IMR-90 (cell line): Measurements from ENCODE around the gene MSN. TPM values are rescaled to one million over a fixed set of nuclear protein-coding genes. Genes with fewer than 3 reads are reported as not detected.

Experiments
- ATAC-seq: fragments of 200-7000 bp; cut with Tn5 transposase; 2 replicates; pipeline ENCODE4 v1.9.1; 2020; ENCODE audit warnings: low read depth, mild to moderate bottlenecking, moderate library complexity
- BruUV-seq: library from RNA; stranded (reverse); fragments of 400-500 nt; replicated peaks from 2 replicates; lab custom pipeline; 2021; lab: Mats Ljungman, UMichigan
- CTCF ChIA-PET: fragments of 300-600 bp; formaldehyde crosslinking; extraction: SDS; loops from one replicate; lab custom pipeline; 2021; ENCODE audit warnings: antibody characterized with exemption; lab: Yijun Ruan, JAX
- POLR2A ChIA-PET: fragments of 300-600 bp; sonication (Branson Sonifier 250); formaldehyde crosslinking; loops from one replicate; lab custom pipeline; 2022; ENCODE audit warnings: antibody characterized with exemption; ENCODE audit not compliant: unreplicated experiment; lab: Charles Lee
- DNase-seq: peaks from one replicate; pipeline ENCODE4 v3.0.0; 2013
- H2AFZ ChIP-seq: replicated peaks from 2 replicates; pipeline ENCODE3; 2013; ENCODE audit warnings: low read length, mild to moderate bottlenecking; ENCODE audit not compliant: poor library complexity
- H2AK5ac ChIP-seq: 2 replicates; pipeline ENCODE4 v1.6.1; 2013; ENCODE audit warnings: low read depth, low read length, inconsistent platforms
- H2AK9ac ChIP-seq: replicated peaks from 2 replicates; pipeline ENCODE3; 2013; ENCODE audit warnings: mild to moderate bottlenecking, low read depth, low read length, moderate library complexity; ENCODE audit not compliant: poor library complexity
- H2BK120ac ChIP-seq: 2 replicates; pipeline ENCODE4 v1.6.1; 2013; ENCODE audit warnings: low read depth, low read length, inconsistent platforms
- H2BK15ac ChIP-seq: 3 replicates; pipeline ENCODE4 v1.6.1; 2013; ENCODE audit warnings: low read depth, low read length, inconsistent platforms
- H2BK20ac ChIP-seq: 2 replicates; pipeline ENCODE4 v1.6.1; 2013; ENCODE audit warnings: low read depth, mild to moderate bottlenecking, inconsistent platforms, low read length, moderate library complexity
- H2BK5ac ChIP-seq: 2 replicates; pipeline ENCODE4 v1.6.1; 2013; ENCODE audit warnings: mild to moderate bottlenecking, low read depth, low read length, inconsistent platforms; ENCODE audit not compliant: poor library complexity, severe bottlenecking
- H3K14ac ChIP-seq: replicated peaks from 2 replicates; pipeline ENCODE4 v1.6.1; 2013; ENCODE audit warnings: low read depth, low read length, inconsistent platforms
- H3K18ac ChIP-seq: 2 replicates; pipeline ENCODE4 v1.6.1; 2013; ENCODE audit warnings: low read depth, low read length, control low read depth
- H3K23ac ChIP-seq: 2 replicates; pipeline ENCODE4 v1.6.1; 2013; ENCODE audit warnings: low read depth, low read length, inconsistent platforms
- H3K27ac ChIP-seq: 2 replicates; pipeline ENCODE4 v1.5.1; 2013; ENCODE audit warnings: mild to moderate bottlenecking, control low read depth, low read length; ENCODE audit not compliant: insufficient read depth
- H3K27me3 ChIP-seq: 2 replicates; pipeline ENCODE4 v1.6.1; 2013; ENCODE audit warnings: low read length; ENCODE audit not compliant: control insufficient read depth, insufficient read depth
- H3K36me3 ChIP-seq: 2 replicates; pipeline ENCODE4 v1.6.1; 2013; ENCODE audit warnings: low read length, mixed read lengths; ENCODE audit not compliant: control insufficient read depth, insufficient read depth
- H3K4ac ChIP-seq: 2 replicates; pipeline ENCODE4 v1.6.1; 2013; ENCODE audit warnings: low read depth, low read length, inconsistent platforms
- H3K4me1 ChIP-seq: 2 replicates; pipeline ENCODE4 v1.6.1; 2013; ENCODE audit warnings: low read length, mixed read lengths; ENCODE audit not compliant: control insufficient read depth, insufficient read depth
- H3K4me2 ChIP-seq: 2 replicates; pipeline ENCODE4 v1.6.1; 2013; ENCODE audit warnings: low read depth, mild to moderate bottlenecking, control low read depth, low read length, moderate library complexity
- H3K4me3 ChIP-seq: 2 replicates; pipeline ENCODE4 v1.5.1; 2013; ENCODE audit warnings: low read depth, mild to moderate bottlenecking, control low read depth, low read length, moderate library complexity; ENCODE audit not compliant: insufficient read depth
- H3K56ac ChIP-seq: 2 replicates; pipeline ENCODE4 v1.6.1; 2013; ENCODE audit warnings: low read length, inconsistent platforms; ENCODE audit not compliant: insufficient read depth; ENCODE audit errors: extremely low read depth
- H3K79me1 ChIP-seq, 2 experiments: 2 replicates each; pipeline ENCODE4 v1.6.1; 2013; ENCODE audit warnings: low read length in 2 of 2, inconsistent platforms in 1 of 2, low read depth in 1 of 2
- H3K9ac ChIP-seq: 2 replicates; pipeline ENCODE4 v1.6.1; 2013; ENCODE audit warnings: low read depth, low read length, control low read depth
- H3K9me1 ChIP-seq: 2 replicates; pipeline ENCODE4 v1.6.1; 2013; ENCODE audit warnings: low read length, inconsistent platforms; ENCODE audit not compliant: insufficient read depth
- H3K9me3 ChIP-seq: 2 replicates; pipeline ENCODE4 v1.6.1; 2013; ENCODE audit warnings: low read length; ENCODE audit not compliant: control insufficient read depth, insufficient read depth
- H4K20me1 ChIP-seq: 2 replicates; pipeline ENCODE4 v1.6.1; 2013; ENCODE audit warnings: low read length, inconsistent platforms; ENCODE audit not compliant: insufficient read depth
- H4K5ac ChIP-seq: 2 replicates; pipeline ENCODE4 v1.6.1; 2013; ENCODE audit warnings: mild to moderate bottlenecking, low read depth, low read length, control low read depth
- H4K8ac ChIP-seq, 2 experiments: 2 replicates each; pipeline ENCODE4 v1.6.1; 2013; ENCODE audit warnings: low read depth in 2 of 2, low read length in 2 of 2, control low read depth in 1 of 2, inconsistent platforms in 1 of 2
- H4K91ac ChIP-seq: 2 replicates; pipeline ENCODE4 v1.6.1; 2013; ENCODE audit warnings: low read depth, low read length, inconsistent platforms; ENCODE audit not compliant: insufficient read depth
- CEBPB ChIP-seq: IDR thresholded peaks from 2 replicates; pipeline ENCODE4 v1.6.1; 2012; ENCODE audit warnings: low read depth, low read length, improper control_type of control experiment
- CHD1 ChIP-seq: IDR thresholded peaks from 2 replicates; pipeline ENCODE4 v1.6.1; 2012; ENCODE audit warnings: low read depth, low read length, improper control_type of control experiment
- ELK1 ChIP-seq: fragments of 150-350 bp; IDR thresholded peaks from 2 replicates; pipeline ENCODE4 v1.6.1; 2016; ENCODE audit warnings: low read depth, mild to moderate bottlenecking, low read length, moderate library complexity, borderline replicate concordance
- FOS ChIP-seq: fragments of 150-350 bp; IDR thresholded peaks from 2 replicates; pipeline ENCODE4 v1.6.1; 2016; ENCODE audit warnings: low read depth, low read length
- MAFK ChIP-seq: IDR thresholded peaks from 2 replicates; pipeline ENCODE4 v1.6.1; 2012; ENCODE audit warnings: low read depth, low read length, improper control_type of control experiment
- MAZ ChIP-seq: IDR thresholded peaks from 2 replicates; pipeline ENCODE4 v1.6.1; 2012; ENCODE audit warnings: low read depth, mild to moderate bottlenecking, low read length, improper control_type of control experiment, moderate library complexity, borderline replicate concordance
- MXI1 ChIP-seq: IDR thresholded peaks from 2 replicates; pipeline ENCODE4 v1.6.1; 2012; ENCODE audit warnings: low read depth, mild to moderate bottlenecking, low read length, moderate library complexity, borderline replicate concordance
- NFE2L2 ChIP-seq: fragments of 150-350 bp; IDR thresholded peaks from 2 replicates; pipeline ENCODE4 v1.6.1; 2016; ENCODE audit warnings: low read depth, mild to moderate bottlenecking, low read length
- POLR2A ChIP-seq: IDR thresholded peaks from 2 replicates; pipeline ENCODE4 v1.6.1; 2012; ENCODE audit warnings: mild to moderate bottlenecking, low read depth, low read length
- RAD21 ChIP-seq: IDR thresholded peaks from 2 replicates; pipeline ENCODE4 v1.6.1; 2012; ENCODE audit warnings: low read length, improper control_type of control experiment
- RCOR1 ChIP-seq: IDR thresholded peaks from 2 replicates; pipeline ENCODE4 v1.6.1; 2012; ENCODE audit warnings: mild to moderate bottlenecking, low read length, improper control_type of control experiment; ENCODE audit not compliant: insufficient replicate concordance
- RFX5 ChIP-seq: IDR thresholded peaks from 2 replicates; pipeline ENCODE4 v1.8.0; 2012; ENCODE audit warnings: low read depth, mild to moderate bottlenecking, low read length, moderate library complexity
- SMC3 ChIP-seq: fragments of 150-350 bp; IDR thresholded peaks from 2 replicates; pipeline ENCODE4 v1.6.1; 2016; ENCODE audit warnings: low read depth, mild to moderate bottlenecking, antibody characterized with exemption, low read length, moderate library complexity
- WGBS, 2 experiments: methylation state at CpG; one replicate each; pipeline versions ENCODE4 v1.1.5 to v1.1.7; 2013; ENCODE audit warnings: missing lambda C conversion rate in 2 of 2; ENCODE audit not compliant: insufficient read length in 1 of 2; ENCODE audit errors: extremely low coverage in 2 of 2; 5-methylcytosine and 5-hydroxymethylcytosine counted together
- dilution Hi-C: fragments of 300-500 bp; cut with HindIII; formaldehyde crosslinking; loops from one replicate; pipeline ENCODE4 v1.14.3; 2018; ENCODE audit warnings: low sequenced_read_pairs; ENCODE audit not compliant: unreplicated experiment
- in situ Hi-C: fragments of 300-500 bp; cut with MboI; formaldehyde crosslinking; loops from 3 replicates; pipeline ENCODE4 v1.14.3; 2019; ENCODE audit warnings: low sequenced_read_pairs, inconsistent platforms, mixed read lengths
- intact Hi-C: fragments of 100-400 bp; cut with micrococcal nuclease; formaldehyde crosslinking; loops from 2 replicates; pipeline ENCODE4 v1.10.0; 2022
- polyA plus RNA-seq, 3 experiments: library from polyadenylated mRNA; depleted of rRNA; stranded (reverse); fragments of >200 nt; gene quantifications; 2 replicates each; pipeline ENCODE4 v1.2.3, GENCODE V29; 2012; ENCODE audit warnings: low replicate concordance in 1 of 3
- total RNA-seq: library from RNA; depleted of rRNA; stranded (reverse); fragments of >200 nt; gene quantifications from 2 replicates; pipeline ENCODE4 v1.2.3, GENCODE V29; 2012
- TF ChIP-seq, protein P1 (sequence below): fragments of 150-350 bp; IDR thresholded peaks from 2 replicates; pipeline ENCODE4 v1.6.1; 2017; ENCODE audit warnings: mild to moderate bottlenecking, antibody characterized with exemption, low read length, low read depth
- TF ChIP-seq, protein P2 (sequence below): conservative IDR thresholded peaks from 2 replicates; pipeline ENCODE4 v1.5.1; 2012; ENCODE audit warnings: mild to moderate bottlenecking, low read depth, low read length, improper control_type of control experiment

MSN gene
- total and polyA plus RNA-seq, 2 of the 4 experiments (the other 2 are of a cell fraction): 422 to 619 TPM

- Histone ChIP-seq H2BK20ac (peak overlapping the region; percentile 62; the same call in 1 of the 2 replicates), H2BK15ac (peak overlapping the region; percentile 31; the same call in 1 of the 3 replicates), H3K56ac (peak overlapping the region; percentile 19; the same call in 1 of the 2 replicates), H3K9me3 (no peaks in the 10 kb centered on the region), H2AK9ac (peak overlapping the region; percentile 31), H4K5ac (peak overlapping the region; percentile 22; the same call in 1 of the 2 replicates), H3K9ac (no peak overlapping the region; the same call in 1 of the 2 replicates), H3K23ac (peak overlapping the region; percentile 63; the same call in 1 of the 2 replicates), H3K4me1 (peaks cover 21% of the 10 kb centered on the region), H4K91ac (peak overlapping the region; percentile 40), H4K20me1 (peaks cover 81% of the 10 kb centered on the region), H3K4me2 (peak overlapping the region; percentile 23; the same call in 1 of the 2 replicates), H3K36me3 (peaks cover 2% of the 10 kb centered on the region; the same call in 1 of the 2 replicates), H3K9me1 (peaks cover 13% of the 10 kb centered on the region), H2AK5ac (peak overlapping the region; percentile 40; the same call in 1 of the 2 replicates), H2BK120ac (peak overlapping the region; percentile 35), H2BK5ac (peak overlapping the region; percentile 84), H3K27me3 (no peaks in the 10 kb centered on the region), H3K4ac (peak overlapping the region; percentile 79), H2AFZ (no peak overlapping the region), H3K4me3 (no peak overlapping the region), H4K8ac (peak overlapping the region; percentile 2 to 43; a peak in 2 of 4 replicates), H3K14ac (0 out of 2 replicates have a peak overlapping the region, but pooled peaks have one; percentile 63), H3K27ac (peak overlapping the region; percentile 52), H3K79me1 (peaks cover 5 to 20% of the 10 kb centered on the region in 2 experiments; a peak in 2 of 4 replicates), H3K18ac (peak overlapping the region; percentile 64; the same call in 1 of the 2 replicates)
- DNase-seq (no peak), ATAC-seq (no peak)
- 70% methylated on average over 2 of the region's 5 CpGs; no CpG with 5 or more reads in 1 of the 2 experiments for WGBS, 2 experiments
- ChIA-PET POLR2A (no interaction called here), CTCF (interaction anchor here (1.3 kb wide), 1 partner anchor 40 kb away, joined by 3 read pairs; no protein-coding TSS in a partner anchor)
- BruUV-seq: no TSS peak
- dilution Hi-C loops: no loop called here
- intact Hi-C loops: no loop called here
- in situ Hi-C loops: no loop called here
- no peak for TF ChIP-seq RAD21
- no peak for TF ChIP-seq POLR2A
- TF ChIP-seq, protein P1, sequence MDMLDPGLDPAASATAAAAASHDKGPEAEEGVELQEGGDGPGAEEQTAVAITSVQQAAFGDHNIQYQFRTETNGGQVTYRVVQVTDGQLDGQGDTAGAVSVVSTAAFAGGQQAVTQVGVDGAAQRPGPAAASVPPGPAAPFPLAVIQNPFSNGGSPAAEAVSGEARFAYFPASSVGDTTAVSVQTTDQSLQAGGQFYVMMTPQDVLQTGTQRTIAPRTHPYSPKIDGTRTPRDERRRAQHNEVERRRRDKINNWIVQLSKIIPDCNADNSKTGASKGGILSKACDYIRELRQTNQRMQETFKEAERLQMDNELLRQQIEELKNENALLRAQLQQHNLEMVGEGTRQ: no peak
- no peak for TF ChIP-seq CHD1
- no peak for TF ChIP-seq ELK1
- no peak for TF ChIP-seq MAZ
- TF ChIP-seq NFE2L2: no peak
- no peak for TF ChIP-seq MXI1
- no peak for TF ChIP-seq RFX5
- TF ChIP-seq, protein P2, sequence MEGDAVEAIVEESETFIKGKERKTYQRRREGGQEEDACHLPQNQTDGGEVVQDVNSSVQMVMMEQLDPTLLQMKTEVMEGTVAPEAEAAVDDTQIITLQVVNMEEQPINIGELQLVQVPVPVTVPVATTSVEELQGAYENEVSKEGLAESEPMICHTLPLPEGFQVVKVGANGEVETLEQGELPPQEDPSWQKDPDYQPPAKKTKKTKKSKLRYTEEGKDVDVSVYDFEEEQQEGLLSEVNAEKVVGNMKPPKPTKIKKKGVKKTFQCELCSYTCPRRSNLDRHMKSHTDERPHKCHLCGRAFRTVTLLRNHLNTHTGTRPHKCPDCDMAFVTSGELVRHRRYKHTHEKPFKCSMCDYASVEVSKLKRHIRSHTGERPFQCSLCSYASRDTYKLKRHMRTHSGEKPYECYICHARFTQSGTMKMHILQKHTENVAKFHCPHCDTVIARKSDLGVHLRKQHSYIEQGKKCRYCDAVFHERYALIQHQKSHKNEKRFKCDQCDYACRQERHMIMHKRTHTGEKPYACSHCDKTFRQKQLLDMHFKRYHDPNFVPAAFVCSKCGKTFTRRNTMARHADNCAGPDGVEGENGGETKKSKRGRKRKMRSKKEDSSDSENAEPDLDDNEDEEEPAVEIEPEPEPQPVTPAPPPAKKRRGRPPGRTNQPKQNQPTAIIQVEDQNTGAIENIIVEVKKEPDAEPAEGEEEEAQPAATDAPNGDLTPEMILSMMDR: no peak
- TF ChIP-seq RCOR1: no peak
- no peak for TF ChIP-seq MAFK
- no peak for TF ChIP-seq FOS
- TF ChIP-seq CEBPB: no peak
- TF ChIP-seq SMC3: no peak
These were observed 38.0 kb downstream of the MSN start for GRCh38 chrX:65705439-65705838.
